ENCODE results near the gene SGK1. TPM values are rescaled to one million over a fixed set of nuclear protein-coding genes. Genes with fewer than 3 reads are reported as not detected.

The SGK1 gene
- total RNA-seq, 1 experiment from 2014 or later: 2.4 TPM

- DNase-seq: no peak
- Histone ChIP-seq H3K9me3 (ENCODE audit: low read length) (no peaks in the 10 kb centered on the region), H3K4me3 (ENCODE audit: low read length) (no peak overlapping the region), H4K20me1 (ENCODE audit: insufficient read depth, low read depth, low read length) (no peaks in the 10 kb centered on the region), H3K4me2 (ENCODE audit: low read depth, low read length, poor library complexity, severe bottlenecking) (no peak overlapping the region), H3K27me3 (ENCODE audit: low read length) (no peaks in the 10 kb centered on the region), H3K9ac (ENCODE audit: low read length) (no peak overlapping the region), H2AFZ (ENCODE audit: low read length) (no peak overlapping the region), H3K27ac (ENCODE audit: low read length) (no peak overlapping the region), H3K36me3 (ENCODE audit: insufficient read depth, low read length) (no peaks in the 10 kb centered on the region), H3K79me2 (ENCODE audit: low read length) (no peaks in the 10 kb centered on the region), H3K4me1 (ENCODE audit: low read length) (peaks cover 3% of the 10 kb centered on the region), H3K9me2 (replicated peaks; ENCODE audit: insufficient read depth, low read length) (no peaks in the 10 kb centered on the region)
Measured at GRCh38 chr6:134315189-134315588, 2.7 kb downstream of the SGK1 start.

GRCh38 chr6:134314006-134314821, 3.7 kb downstream of the SGK1 start:
- no peaks in the 10 kb centered on the region for H3K9me3 ChIP-seq (ENCODE audit: low read length)
- H3K79me2 ChIP-seq (ENCODE audit: low read length): no peaks in the 10 kb centered on the region
- H4K20me1 ChIP-seq (ENCODE audit: insufficient read depth, low read depth, low read length): no peaks in the 10 kb centered on the region
- no peak overlapping the region for H3K4me3 ChIP-seq (ENCODE audit: low read length)
- no peaks in the 10 kb centered on the region for H3K9me2 ChIP-seq (replicated peaks; ENCODE audit: insufficient read depth, low read length)
- no peaks in the 10 kb centered on the region for H3K27me3 ChIP-seq (ENCODE audit: low read length)
- H3K4me1 ChIP-seq (ENCODE audit: low read length): peaks cover 3% of the 10 kb centered on the region
- H3K9ac ChIP-seq (ENCODE audit: low read length): no peak overlapping the region
- H3K27ac ChIP-seq (ENCODE audit: low read length): no peak overlapping the region
- H3K4me2 ChIP-seq (ENCODE audit: low read depth, low read length, poor library complexity, severe bottlenecking): no peak overlapping the region
- H3K36me3 ChIP-seq (ENCODE audit: insufficient read depth, low read length): no peaks in the 10 kb centered on the region
- DNase-seq: no peak
- H2AFZ ChIP-seq (ENCODE audit: low read length): no peak overlapping the region

- Histone ChIP-seq H3K4me1 (ENCODE audit: low read length) (no peaks in the 10 kb centered on the region), H3K27me3 (ENCODE audit: low read length) (no peaks in the 10 kb centered on the region), H3K4me2 (ENCODE audit: low read depth, low read length, poor library complexity, severe bottlenecking) (no peak overlapping the region), H3K36me3 (ENCODE audit: insufficient read depth, low read length) (no peaks in the 10 kb centered on the region), H3K27ac (ENCODE audit: low read length) (no peak overlapping the region), H3K4me3 (ENCODE audit: low read length) (no peak overlapping the region), H4K20me1 (ENCODE audit: insufficient read depth, low read depth, low read length) (no peaks in the 10 kb centered on the region), H3K9me3 (ENCODE audit: low read length) (no peaks in the 10 kb centered on the region), H3K9ac (ENCODE audit: low read length) (no peak overlapping the region), H3K9me2 (replicated peaks; ENCODE audit: insufficient read depth, low read length) (no peaks in the 10 kb centered on the region), H3K79me2 (ENCODE audit: low read length) (no peaks in the 10 kb centered on the region), H2AFZ (ENCODE audit: low read length) (no peak overlapping the region)
- no peak for DNase-seq
Measured at GRCh38 chr6:134312038-134312660, 5.8 kb downstream of the SGK1 start.

- H3K79me2 ChIP-seq (ENCODE audit: low read length): no peaks in the 10 kb centered on the region
- no peaks in the 10 kb centered on the region for H3K9me2 ChIP-seq (replicated peaks; ENCODE audit: insufficient read depth, low read length)
- no peaks in the 10 kb centered on the region for H3K36me3 ChIP-seq (ENCODE audit: insufficient read depth, low read length)
- DNase-seq: no peak
- H3K4me1 ChIP-seq (ENCODE audit: low read length): no peaks in the 10 kb centered on the region
- no peaks in the 10 kb centered on the region for H3K9me3 ChIP-seq (ENCODE audit: low read length)
- H3K4me2 ChIP-seq (ENCODE audit: low read depth, low read length, poor library complexity, severe bottlenecking): no peak overlapping the region
- no peak overlapping the region for H2AFZ ChIP-seq (ENCODE audit: low read length)
- H4K20me1 ChIP-seq (ENCODE audit: insufficient read depth, low read depth, low read length): no peaks in the 10 kb centered on the region
- H3K27ac ChIP-seq (ENCODE audit: low read length): no peak overlapping the region
- H3K4me3 ChIP-seq (ENCODE audit: low read length): no peak overlapping the region
- H3K9ac ChIP-seq (ENCODE audit: low read length): no peak overlapping the region
- H3K27me3 ChIP-seq (ENCODE audit: low read length): no peaks in the 10 kb centered on the region
Measured at GRCh38 chr6:134310817-134311216, 7.1 kb downstream of the SGK1 start.

- no peak for DNase-seq
- H3K4me2 ChIP-seq (ENCODE audit: low read depth, low read length, poor library complexity, severe bottlenecking): no peak overlapping the region
- H4K20me1 ChIP-seq (ENCODE audit: insufficient read depth, low read depth, low read length): no peaks in the 10 kb centered on the region
- no peaks in the 10 kb centered on the region for H3K9me3 ChIP-seq (ENCODE audit: low read length)
- no peak overlapping the region for H3K9ac ChIP-seq (ENCODE audit: low read length)
- no peaks in the 10 kb centered on the region for H3K9me2 ChIP-seq (replicated peaks; ENCODE audit: insufficient read depth, low read length)
- H3K4me3 ChIP-seq (ENCODE audit: low read length): no peak overlapping the region
- no peak overlapping the region for H2AFZ ChIP-seq (ENCODE audit: low read length)
- no peaks in the 10 kb centered on the region for H3K4me1 ChIP-seq (ENCODE audit: low read length)
- H3K27ac ChIP-seq (ENCODE audit: low read length): no peak overlapping the region
- H3K79me2 ChIP-seq (ENCODE audit: low read length): no peaks in the 10 kb centered on the region
- H3K36me3 ChIP-seq (ENCODE audit: insufficient read depth, low read length): no peaks in the 10 kb centered on the region
- H3K27me3 ChIP-seq (ENCODE audit: low read length): no peaks in the 10 kb centered on the region
Measured at GRCh38 chr6:134309983-134310605, 7.8 kb downstream of the SGK1 start.

- H3K9me3 ChIP-seq (ENCODE audit: low read length): no peaks in the 10 kb centered on the region
- H3K9me2 ChIP-seq (replicated peaks; ENCODE audit: insufficient read depth, low read length): no peaks in the 10 kb centered on the region
- no peaks in the 10 kb centered on the region for H3K4me1 ChIP-seq (ENCODE audit: low read length)
- no peak for DNase-seq
- H3K36me3 ChIP-seq (ENCODE audit: insufficient read depth, low read length): no peaks in the 10 kb centered on the region
- no peak overlapping the region for H2AFZ ChIP-seq (ENCODE audit: low read length)
- H3K27ac ChIP-seq (ENCODE audit: low read length): no peak overlapping the region
- no peak overlapping the region for H3K9ac ChIP-seq (ENCODE audit: low read length)
- H3K4me2 ChIP-seq (ENCODE audit: low read depth, low read length, poor library complexity, severe bottlenecking): no peak overlapping the region
- H3K4me3 ChIP-seq (ENCODE audit: low read length): no peak overlapping the region
- H3K79me2 ChIP-seq (ENCODE audit: low read length): no peaks in the 10 kb centered on the region
- H3K27me3 ChIP-seq (ENCODE audit: low read length): no peaks in the 10 kb centered on the region
- no peaks in the 10 kb centered on the region for H4K20me1 ChIP-seq (ENCODE audit: insufficient read depth, low read depth, low read length)
Measured at GRCh38 chr6:134309227-134309626, 8.7 kb downstream of the SGK1 start.

- Histone ChIP-seq H3K27ac (ENCODE audit: low read length) (no peak overlapping the region), H3K36me3 (ENCODE audit: insufficient read depth, low read length) (no peaks in the 10 kb centered on the region), H3K9me2 (replicated peaks; ENCODE audit: insufficient read depth, low read length) (no peaks in the 10 kb centered on the region), H2AFZ (ENCODE audit: low read length) (no peak overlapping the region), H3K4me2 (ENCODE audit: low read depth, low read length, poor library complexity, severe bottlenecking) (no peak overlapping the region), H3K9me3 (ENCODE audit: low read length) (no peaks in the 10 kb centered on the region), H3K4me1 (ENCODE audit: low read length) (no peaks in the 10 kb centered on the region), H3K9ac (ENCODE audit: low read length) (no peak overlapping the region), H3K79me2 (ENCODE audit: low read length) (no peaks in the 10 kb centered on the region), H3K4me3 (ENCODE audit: low read length) (no peak overlapping the region), H4K20me1 (ENCODE audit: insufficient read depth, low read depth, low read length) (no peaks in the 10 kb centered on the region), H3K27me3 (ENCODE audit: low read length) (no peaks in the 10 kb centered on the region)
- DNase-seq: no peak
Measured at GRCh38 chr6:134308800-134309199, 9.1 kb downstream of the SGK1 start.

- no peak overlapping the region for H3K4me3 ChIP-seq (ENCODE audit: low read length)
- no peak overlapping the region for H3K9ac ChIP-seq (ENCODE audit: low read length)
- H4K20me1 ChIP-seq (ENCODE audit: insufficient read depth, low read depth, low read length): no peaks in the 10 kb centered on the region
- H3K9me3 ChIP-seq (ENCODE audit: low read length): no peaks in the 10 kb centered on the region
- H3K27me3 ChIP-seq (ENCODE audit: low read length): no peaks in the 10 kb centered on the region
- no peak overlapping the region for H2AFZ ChIP-seq (ENCODE audit: low read length)
- H3K9me2 ChIP-seq (replicated peaks; ENCODE audit: insufficient read depth, low read length): no peaks in the 10 kb centered on the region
- no peak overlapping the region for H3K4me2 ChIP-seq (ENCODE audit: low read depth, low read length, poor library complexity, severe bottlenecking)
- no peak overlapping the region for H3K27ac ChIP-seq (ENCODE audit: low read length)
- H3K36me3 ChIP-seq (ENCODE audit: insufficient read depth, low read length): no peaks in the 10 kb centered on the region
- no peaks in the 10 kb centered on the region for H3K79me2 ChIP-seq (ENCODE audit: low read length)
- no peaks in the 10 kb centered on the region for H3K4me1 ChIP-seq (ENCODE audit: low read length)
- no peak for DNase-seq
Measured at GRCh38 chr6:134307870-134308269, 10.0 kb downstream of the SGK1 start.

All from Karpas-422 (cell line).